NAMALWA (cell line): ENCODE data around the gene CAV1.

Experiments
- DNase-seq: peaks from one replicate; pipeline ENCODE4 v3.0.0-alpha.2; 2015; ENCODE audit warnings: low spot score

Gene CAV1

GRCh38 chr7:116532102-116532688, 7.4 kb downstream of the CAV1 start:
- no peak for DNase-seq

GRCh38 chr7:116534790-116535189, 10.0 kb downstream of the CAV1 start:
- no peak for DNase-seq

DNA sequence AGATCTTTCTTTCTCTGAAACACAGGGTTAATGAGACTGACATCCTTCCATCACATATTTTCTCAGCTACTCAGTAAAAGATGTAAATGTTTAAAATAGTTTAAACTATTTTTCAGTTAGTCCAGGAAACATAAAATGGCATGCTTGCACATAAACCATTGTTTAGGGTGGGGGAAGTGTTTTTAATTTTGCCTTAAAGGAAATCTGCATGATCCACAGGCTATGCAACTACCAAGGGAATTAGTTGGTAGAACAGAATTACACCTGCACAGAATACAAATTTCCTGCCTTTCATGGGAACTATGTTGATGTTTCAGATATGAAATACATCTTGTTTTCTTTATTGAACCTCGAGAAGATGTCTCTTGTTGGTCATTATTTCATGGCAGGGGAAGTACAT, 10.6 kb downstream of the CAV1 start:
- DNase-seq = no peak

- no peak for DNase-seq
Observed at GRCh38 chr7:116538138-116538537, 13.3 kb downstream of the CAV1 start.

GRCh38 chr7:116539879-116540278, 15.0 kb downstream of the CAV1 start:
- DNase-seq = no peak

DNA sequence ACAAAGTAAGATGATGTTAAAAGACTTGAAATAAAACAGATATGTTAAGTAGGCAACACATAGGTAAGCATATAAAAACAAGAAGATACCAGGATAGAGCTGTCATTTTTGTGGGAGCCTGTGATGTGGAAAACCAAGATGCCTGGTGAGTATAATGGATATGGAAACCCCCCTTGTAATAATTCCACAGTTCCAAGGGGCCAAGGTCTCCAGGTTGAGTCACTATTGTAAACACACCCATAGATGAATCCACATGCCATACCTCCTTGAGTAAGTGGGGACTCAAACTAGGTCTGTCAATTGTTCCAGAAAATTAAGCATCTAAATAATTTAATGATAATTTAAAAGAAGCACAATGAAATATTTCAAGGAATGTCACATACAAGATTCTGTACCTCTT, 15.9 kb downstream of the CAV1 start:
- no peak for DNase-seq

DNA sequence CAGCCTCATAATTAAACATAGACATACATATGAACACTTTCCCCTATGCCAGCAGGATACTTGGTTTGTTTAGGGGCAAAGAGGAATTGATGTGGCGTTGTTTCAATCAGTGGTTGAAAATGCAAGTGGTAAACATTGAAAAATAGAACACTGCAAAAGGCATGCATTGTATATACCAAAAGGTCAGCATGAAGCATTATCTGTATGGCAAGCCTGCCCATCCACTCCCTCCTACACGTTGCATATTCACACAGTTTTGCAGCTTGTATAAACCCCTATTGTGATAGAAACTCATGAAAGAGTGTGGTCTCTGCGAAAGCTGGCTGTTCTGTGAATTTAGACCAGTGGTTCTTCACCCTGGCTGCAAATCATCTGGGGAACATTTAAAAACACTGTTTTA, 17.1 kb downstream of the CAV1 start:
- DNase-seq = no peak

DNA sequence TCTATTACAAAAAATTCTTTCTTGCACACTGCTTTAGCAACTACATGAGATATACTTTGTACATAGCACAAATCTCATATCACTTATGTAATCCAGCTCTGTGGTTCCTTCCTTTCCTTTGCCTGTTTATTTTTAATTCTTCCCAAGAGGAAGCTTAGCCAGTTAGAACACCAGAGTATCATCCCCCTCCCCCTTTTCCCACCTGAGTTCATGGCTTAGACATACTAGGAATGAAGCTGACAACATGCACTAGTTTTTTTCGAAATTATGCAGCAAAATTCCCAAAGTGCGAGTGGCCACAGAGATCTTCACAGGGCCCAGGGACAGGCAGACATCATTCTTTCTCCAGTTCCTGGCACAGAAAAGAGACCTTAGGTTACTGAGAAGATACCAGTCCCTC, 17.8 kb downstream of the CAV1 start:
- no peak for DNase-seq

- DNase-seq = no peak
Observed at GRCh38 chr7:116543664-116544063, 18.8 kb downstream of the CAV1 start.

GRCh38 chr7:116544487-116544886, 19.7 kb downstream of the CAV1 start:
- DNase-seq = no peak

DNA sequence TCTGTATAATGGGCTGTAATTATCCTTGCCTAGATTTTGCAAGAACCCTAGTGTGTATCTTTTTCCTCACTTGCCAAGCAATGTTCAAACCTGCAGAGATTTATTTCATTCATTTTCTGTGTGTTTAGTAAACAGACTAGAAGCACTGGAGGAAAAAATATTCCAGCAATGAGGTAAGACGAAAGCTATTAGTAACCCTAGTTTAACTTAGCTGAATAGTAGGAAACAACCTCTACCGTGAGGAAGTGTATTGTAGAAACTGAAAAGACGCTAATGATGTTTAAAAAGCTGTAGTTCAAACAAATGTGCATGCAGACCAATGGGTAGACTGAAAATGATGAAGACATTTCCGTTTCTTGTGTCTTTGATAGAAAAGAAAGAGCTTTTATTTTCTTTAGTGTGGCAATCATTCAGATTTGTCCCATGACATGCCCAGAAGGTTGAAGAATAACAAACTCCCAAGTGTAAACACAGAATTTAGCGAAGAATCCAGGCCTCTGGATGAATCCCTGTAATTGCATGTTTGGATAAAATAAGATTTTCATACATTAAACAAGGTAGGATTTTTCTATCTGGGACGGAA, 20.7 kb downstream of the CAV1 start:
- no peak for DNase-seq

- DNase-seq = no peak
Observed at GRCh38 chr7:116546054-116546453, 21.2 kb downstream of the CAV1 start.

GRCh38 chr7:116546916-116547315, 22.1 kb downstream of the CAV1 start:
- DNase-seq = no peak

DNA sequence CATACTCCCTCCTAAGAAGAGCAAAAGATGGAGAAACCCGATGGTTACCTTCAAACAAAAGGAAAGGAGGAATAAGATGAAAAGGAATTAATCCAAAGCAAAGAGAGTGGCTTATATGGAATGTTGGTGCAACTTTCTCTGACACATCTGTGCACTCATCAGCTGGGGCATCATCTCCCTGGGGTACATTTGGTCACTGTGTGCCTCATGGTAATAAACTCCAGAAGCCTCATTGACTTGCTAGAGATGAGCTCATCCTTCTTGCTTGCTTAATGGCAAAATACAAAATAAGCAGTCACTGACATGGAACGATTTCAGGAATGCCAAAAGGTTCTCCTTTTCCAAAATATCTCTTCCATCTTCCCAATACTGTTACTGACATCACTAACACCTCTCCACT, 22.5 kb downstream of the CAV1 start:
- no peak for DNase-seq

DNA sequence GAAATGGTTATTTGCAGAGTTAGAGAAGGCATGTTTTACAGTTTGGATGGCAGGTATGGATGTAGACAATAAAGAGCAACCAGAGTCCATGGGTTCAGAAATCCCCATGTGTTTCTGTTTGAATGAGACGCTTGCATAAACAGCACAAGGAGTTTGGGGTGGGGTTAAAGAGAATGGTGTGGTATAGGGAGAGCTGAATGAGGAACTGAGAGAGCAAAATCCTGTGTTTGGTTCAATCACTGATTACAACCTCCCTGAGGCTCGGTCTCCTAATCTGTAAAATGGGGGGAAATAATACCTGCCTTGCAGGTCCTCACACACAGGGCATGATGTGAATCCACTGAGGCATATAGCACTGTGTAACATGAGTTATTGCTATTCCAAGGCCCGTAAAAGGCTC, 23.7 kb downstream of the CAV1 start:
- no peak for DNase-seq

DNA sequence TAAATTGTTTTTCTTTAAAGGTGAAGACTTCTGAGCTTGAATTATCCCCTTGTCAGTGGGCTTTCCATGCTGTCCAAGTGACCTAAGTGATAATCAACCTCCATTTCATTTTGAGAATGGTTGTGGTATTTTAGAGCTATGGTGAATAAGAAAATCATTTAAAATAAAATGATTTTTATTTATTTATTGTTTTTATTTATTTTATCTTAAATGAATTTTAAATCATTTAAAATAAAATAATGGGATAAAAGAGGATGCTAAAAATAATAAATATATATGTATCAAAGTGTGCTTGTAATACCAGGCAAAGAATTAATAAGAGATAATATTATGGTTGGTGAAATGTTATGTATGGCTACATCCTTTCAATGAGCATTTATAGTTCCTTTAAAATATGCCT, 24.5 kb downstream of the CAV1 start:
- no peak for DNase-seq

DNA sequence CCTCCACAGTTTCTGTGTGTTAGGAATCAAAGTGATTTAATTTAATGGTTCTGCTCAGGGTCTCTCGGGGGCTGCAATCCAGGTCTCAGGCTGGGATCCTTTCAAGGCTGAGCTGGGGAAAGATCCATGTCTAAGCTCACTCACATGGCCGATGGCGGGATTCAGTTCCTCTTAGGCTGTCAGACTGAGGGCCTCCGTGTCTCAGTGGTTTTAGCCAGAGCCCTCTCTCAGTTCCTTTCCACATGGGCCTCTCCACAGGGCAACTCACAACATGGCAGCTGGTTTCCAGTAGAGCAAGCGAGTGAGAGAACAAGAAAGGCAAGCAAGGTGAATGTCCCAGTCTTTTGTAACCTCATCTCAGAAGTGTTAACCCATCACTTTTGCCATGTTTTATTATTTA, 26.9 kb downstream of the CAV1 start:
- DNase-seq = no peak

DNA sequence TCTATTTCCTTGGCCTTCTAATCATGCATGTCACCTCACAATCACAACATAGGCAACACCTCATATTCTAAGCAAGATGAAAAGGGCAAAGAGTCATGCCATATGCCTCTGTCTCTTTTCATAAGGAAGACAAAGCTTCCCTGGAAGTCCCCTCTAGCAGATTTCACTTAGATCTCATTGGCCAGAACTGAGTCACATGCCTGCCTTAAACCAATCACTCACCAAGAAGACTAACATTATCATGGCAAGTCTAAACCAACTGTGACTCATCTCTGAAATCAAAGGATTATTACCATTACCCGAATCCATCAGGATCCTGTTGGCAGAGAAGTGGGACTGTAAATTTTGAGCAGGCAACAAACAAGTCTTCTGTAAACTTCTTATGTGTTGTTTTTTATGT, 27.8 kb downstream of the CAV1 start:
- DNase-seq = peak; percentile 13

DNA sequence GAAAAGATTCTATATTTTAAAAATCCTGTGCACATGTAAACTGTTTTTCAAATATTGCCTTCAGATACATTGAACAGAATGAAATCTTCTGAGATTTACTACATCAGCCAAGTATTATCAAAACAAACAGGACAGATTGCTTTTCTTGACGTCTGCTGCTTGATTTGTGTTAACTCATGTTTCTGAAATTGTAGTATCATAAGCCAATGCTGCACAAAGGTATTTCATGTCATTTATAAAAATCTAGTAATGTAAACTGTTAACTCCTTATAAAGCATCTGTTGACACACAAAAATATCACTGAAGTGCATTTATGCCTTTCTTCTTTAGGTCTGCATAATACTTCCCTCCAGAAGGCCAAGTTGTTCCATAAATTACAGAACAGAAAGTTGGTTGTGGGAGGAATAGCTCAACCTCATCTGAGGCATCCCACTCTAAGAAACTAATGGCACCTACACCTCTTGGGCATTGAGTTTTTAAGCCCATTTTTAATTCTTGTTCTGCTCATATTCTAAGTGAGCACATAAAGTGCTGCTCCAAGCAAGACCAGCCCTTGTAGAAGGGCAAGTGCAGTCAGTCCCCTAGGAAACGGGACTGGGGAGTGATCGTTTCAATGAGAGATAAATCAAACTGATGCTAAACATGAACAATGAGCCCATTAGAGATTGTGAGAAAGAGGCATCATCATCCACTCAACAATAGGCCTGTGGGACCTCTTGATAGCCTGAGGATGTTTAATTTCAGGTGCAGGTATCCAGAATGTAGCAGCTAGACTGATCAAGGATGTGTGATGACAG, 28.5 kb downstream of the CAV1 start:
- no peak for DNase-seq

GRCh38 chr7:116554436-116554835, 29.6 kb downstream of the CAV1 start:
- DNase-seq = no peak

- DNase-seq = no peak
Observed at GRCh38 chr7:116554911-116555310, 30.1 kb downstream of the CAV1 start.

DNA sequence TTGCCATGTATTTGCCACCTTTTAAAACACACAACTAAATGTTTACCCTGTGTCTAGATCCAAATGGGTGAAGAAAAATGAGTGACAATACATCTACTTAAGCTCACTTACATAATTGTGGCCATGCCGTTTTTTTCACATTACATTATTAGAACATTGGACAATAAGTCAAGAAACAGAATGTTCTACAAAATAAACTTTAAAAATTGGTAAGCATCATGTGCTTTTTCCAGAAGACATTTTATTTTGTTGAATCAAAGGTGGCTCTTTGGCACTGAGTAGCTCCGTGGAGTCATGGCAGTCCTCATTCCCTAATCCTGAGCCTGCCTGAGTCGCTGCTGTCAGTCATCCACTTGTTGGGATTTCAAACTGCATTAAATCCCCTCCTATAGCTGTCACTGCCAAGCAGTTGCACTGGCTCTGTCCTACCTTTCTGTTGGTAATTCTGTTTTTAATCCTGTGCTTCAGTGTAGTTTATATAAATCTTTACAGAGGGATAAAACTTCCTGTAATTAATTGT, 32.3 kb downstream of the CAV1 start:
- DNase-seq = no peak

- no peak for DNase-seq
Observed at GRCh38 chr7:116557901-116558300, 33.1 kb downstream of the CAV1 start.
